ENCODE measurements around the gene DHX9. TPM values are rescaled to one million over a fixed set of nuclear protein-coding genes. Genes with fewer than 3 reads are reported as not detected.

Gene DHX9
- total RNA-seq, 1 experiment from 2014 or later = 336 TPM

GRCh38 chr1:182861994-182862393 is 22.8 kb downstream of the DHX9 start:
- Mint-ChIP-seq H3K36me3 (ENCODE audit: insufficient read depth in 1 of 3, low read depth in 3 of 3) (peaks cover 75 to 100% (median 94%) of the 10 kb centered on the region in 3 experiments; a peak in 6 of 7 replicates), H3K4me3 (no peak overlapping the region), H3K27ac (no peak overlapping the region), H3K4me1 (no peaks in the 10 kb centered on the region), H3K9me3 (no peaks in the 10 kb centered on the region), H3K27me3 (ENCODE audit: low read depth) (no peaks in the 10 kb centered on the region)
- Histone ChIP-seq H3K9me3 (ENCODE audit: control insufficient read depth, low read depth, low read length) (no peaks in the 10 kb centered on the region), H3K4me1 (ENCODE audit: insufficient read depth, low read length) (no peaks in the 10 kb centered on the region), H2BK5ac (ENCODE audit: insufficient read length, low read length) (no peak overlapping the region), H3K23me2 (ENCODE audit: insufficient read length, low read depth, low read length, poor library complexity, severe bottlenecking) (no peaks in the 10 kb centered on the region), H2AK5ac (ENCODE audit: insufficient read length, low read length) (no peak overlapping the region), H4K5ac (ENCODE audit: insufficient read length, low read depth, low read length) (no peak overlapping the region), H3K27me3 (ENCODE audit: insufficient read depth, low read length) (no peaks in the 10 kb centered on the region), H3T11ph (ENCODE audit: low read length) (no peak overlapping the region), H3K4me2 (ENCODE audit: insufficient read depth, insufficient read length, low read length) (no peak overlapping the region), H4K91ac (ENCODE audit: insufficient read length, low read depth, low read length) (no peak overlapping the region), H2AFZ (ENCODE audit: low read length) (no peak overlapping the region), H4K20me1 (ENCODE audit: control insufficient read depth, insufficient read depth, insufficient read length) (no peaks in the 10 kb centered on the region), H3K14ac (ENCODE audit: insufficient read depth, low read length) (no peak overlapping the region), H4K8ac (replicated peaks; ENCODE audit: insufficient read length, low read depth, low read length) (no peak overlapping the region), H3K4ac (ENCODE audit: low read depth, low read length) (no peak overlapping the region), H3K23ac (ENCODE audit: insufficient read length, low read depth, low read length) (no peak overlapping the region), H3K9ac (ENCODE audit: extremely low read depth, insufficient read length, low read length) (no peak overlapping the region), H3K27ac (ENCODE audit: insufficient read length, low read depth, low read length) (no peak overlapping the region), H3K79me1 (ENCODE audit: insufficient read depth, low read depth, low read length, poor library complexity, severe bottlenecking) (peaks cover 6% of the 10 kb centered on the region), H2BK15ac (ENCODE audit: low read depth, low read length) (no peak overlapping the region), H2BK120ac (ENCODE audit: low read depth, low read length, poor library complexity, severe bottlenecking) (no peak overlapping the region), H3K18ac (ENCODE audit: insufficient read length, low read depth, low read length) (no peak overlapping the region), H3K56ac (ENCODE audit: insufficient read length, low read depth, low read length) (no peak overlapping the region), H2BK12ac (ENCODE audit: insufficient read length, low read depth, low read length) (no peak overlapping the region), H3K79me2 (ENCODE audit: insufficient read depth, low read length) (no peaks in the 10 kb centered on the region), H2BK20ac (ENCODE audit: low read depth, low read length, poor library complexity, severe bottlenecking) (no peak overlapping the region)
- TF ChIP-seq, protein P1, sequence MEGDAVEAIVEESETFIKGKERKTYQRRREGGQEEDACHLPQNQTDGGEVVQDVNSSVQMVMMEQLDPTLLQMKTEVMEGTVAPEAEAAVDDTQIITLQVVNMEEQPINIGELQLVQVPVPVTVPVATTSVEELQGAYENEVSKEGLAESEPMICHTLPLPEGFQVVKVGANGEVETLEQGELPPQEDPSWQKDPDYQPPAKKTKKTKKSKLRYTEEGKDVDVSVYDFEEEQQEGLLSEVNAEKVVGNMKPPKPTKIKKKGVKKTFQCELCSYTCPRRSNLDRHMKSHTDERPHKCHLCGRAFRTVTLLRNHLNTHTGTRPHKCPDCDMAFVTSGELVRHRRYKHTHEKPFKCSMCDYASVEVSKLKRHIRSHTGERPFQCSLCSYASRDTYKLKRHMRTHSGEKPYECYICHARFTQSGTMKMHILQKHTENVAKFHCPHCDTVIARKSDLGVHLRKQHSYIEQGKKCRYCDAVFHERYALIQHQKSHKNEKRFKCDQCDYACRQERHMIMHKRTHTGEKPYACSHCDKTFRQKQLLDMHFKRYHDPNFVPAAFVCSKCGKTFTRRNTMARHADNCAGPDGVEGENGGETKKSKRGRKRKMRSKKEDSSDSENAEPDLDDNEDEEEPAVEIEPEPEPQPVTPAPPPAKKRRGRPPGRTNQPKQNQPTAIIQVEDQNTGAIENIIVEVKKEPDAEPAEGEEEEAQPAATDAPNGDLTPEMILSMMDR (conservative IDR thresholded peaks at IDR 0.05) = no peak
- WGBS (ENCODE audit: extremely low coverage, insufficient read length, low lambda C conversion rate) = no CpG with 5 or more reads among the region's 2 CpGs
- DNase-seq = no peak
